SK-N-SH (cell line): Measurements from ENCODE around the gene BEST1. TPM values are rescaled to one million over a fixed set of nuclear protein-coding genes. Genes with fewer than 3 reads are reported as not detected.

Experiments used
- CTCF ChIA-PET: fragments of 300-600, 350-600 bp; formaldehyde crosslinking; extraction: SDS; loops from one replicate; lab custom pipeline; 2021; lab: Yijun Ruan, JAX
- POLR2A ChIA-PET: fragments of 350-600 bp; sonication (Branson Sonifier 250); formaldehyde crosslinking; extraction: SDS; loops from one replicate; lab custom pipeline; 2020; ENCODE audit warnings: antibody characterized with exemption, inconsistent platforms; lab: Yijun Ruan, JAX
- DNase-seq: peaks from one replicate; pipeline ENCODE4 v3.0.0; 2012
- H2AFZ ChIP-seq: fragments of 200-600 bp; sonication (generic); 2 replicates; pipeline ENCODE4 v1.8.1; 2016; ENCODE audit warnings: antibody characterized with exemption, mild to moderate bottlenecking, low read depth
- H3F3A ChIP-seq: fragments of 200-600 bp; sonication (generic); replicated peaks from 2 replicates; pipeline ENCODE3; 2016; ENCODE audit warnings: antibody characterized with exemption, mild to moderate bottlenecking; ENCODE audit not compliant: insufficient read depth
- H3K27ac ChIP-seq, 2 experiments: fragments of 200-500 bp in 1 of 2; fragments of 200-600 bp in 1 of 2; sonication (Bioruptor generic) in 1 of 2; sonication (generic), shearing (Covaris generic) in 1 of 2; 2 replicates each; pipeline versions ENCODE4 v1.5.1 to v1.6.1; 2014 to 2016; ENCODE audit warnings: low read depth in 2 of 2, inconsistent platforms in 1 of 2, low read length in 1 of 2, mild to moderate bottlenecking in 1 of 2, mixed read lengths in 1 of 2
- H3K27me3 ChIP-seq: fragments of 200-600 bp; sonication (generic), shearing (Covaris generic); 2 replicates; pipeline ENCODE4 v1.6.1; 2016; ENCODE audit warnings: mixed run types; ENCODE audit not compliant: insufficient read depth
- H3K36me3 ChIP-seq, 2 experiments: fragments of 200-500 bp in 1 of 2; fragments of 200-600 bp in 1 of 2; sonication (Bioruptor generic) in 1 of 2; sonication (generic) in 1 of 2; replicated peaks in 1 of 2; 2 replicates each; pipeline versions ENCODE3 to v1.5.1; 2014 to 2016; ENCODE audit warnings: low read length in 1 of 2, mild to moderate bottlenecking in 1 of 2; ENCODE audit not compliant: insufficient read depth in 2 of 2, control insufficient read depth in 1 of 2
- H3K4me1 ChIP-seq, 2 experiments: fragments of 200-500 bp in 1 of 2; fragments of 200-600 bp in 1 of 2; sonication (Bioruptor generic) in 1 of 2; sonication (generic), shearing (Covaris generic) in 1 of 2; 2 replicates each; pipeline versions ENCODE4 v1.5.1 to v1.6.1; 2014 to 2016; ENCODE audit warnings: low read depth in 1 of 2, low read length in 1 of 2, mixed run types in 1 of 2; ENCODE audit not compliant: insufficient read depth in 2 of 2, control insufficient read depth in 1 of 2
- H3K4me2 ChIP-seq: fragments of 200-600 bp; sonication (generic), shearing (Covaris generic); 2 replicates; pipeline ENCODE4 v1.6.1; 2017; ENCODE audit warnings: mixed run types
- H3K4me3 ChIP-seq, 2 experiments: fragments of 200-500 bp in 1 of 2; fragments of 200-600 bp in 1 of 2; sonication (Bioruptor generic) in 1 of 2; sonication (generic), shearing (Covaris generic) in 1 of 2; 2 replicates each; pipeline versions ENCODE4 v1.5.1 to v1.8.1; 2014 to 2016; ENCODE audit warnings: low read depth in 2 of 2, inconsistent platforms in 1 of 2, low read length in 1 of 2, mild to moderate bottlenecking in 1 of 2, mixed read lengths in 1 of 2, moderate library complexity in 1 of 2
- H3K79me2 ChIP-seq: fragments of 200-600 bp; sonication (generic); 2 replicates; pipeline ENCODE4 v1.8.1; 2017; ENCODE audit warnings: mild to moderate bottlenecking; ENCODE audit not compliant: insufficient read depth
- H3K9ac ChIP-seq: fragments of 200-600 bp; sonication (generic); 2 replicates; pipeline ENCODE4 v1.6.1; 2017; ENCODE audit warnings: mixed run types
- H3K9me2 ChIP-seq: fragments of 200-600 bp; sonication (generic); 2 replicates; pipeline ENCODE4 v1.6.1; 2017; ENCODE audit warnings: mixed run types
- H3K9me3 ChIP-seq: fragments of 200-600 bp; sonication (generic); 2 replicates; pipeline ENCODE4 v1.6.1; 2017; ENCODE audit warnings: mixed run types, mild to moderate bottlenecking, moderate library complexity
- H4K20me1 ChIP-seq: fragments of 200-600 bp; sonication (generic); 2 replicates; pipeline ENCODE4 v1.6.1; 2017; ENCODE audit warnings: mild to moderate bottlenecking, mixed run types; ENCODE audit not compliant: insufficient read depth
- EZH2phosphoT487 ChIP-seq: fragments of 200-600 bp; sonication (generic); IDR thresholded peaks from 2 replicates; pipeline ENCODE4 v1.6.1; 2017; ENCODE audit warnings: low read depth, mixed run types, mild to moderate bottlenecking, antibody characterized with exemption, moderate library complexity, borderline replicate concordance
- FOXJ3 ChIP-seq: sonication (generic); formaldehyde crosslinking; IDR thresholded peaks from 2 replicates; pipeline ENCODE4 v1.5.1; 2020; ENCODE audit warnings: mild to moderate bottlenecking, missing genetic modification reagents
- GABPA ChIP-seq: IDR thresholded peaks from 2 replicates; pipeline ENCODE4 v1.4.0; 2012; ENCODE audit warnings: low read depth, mild to moderate bottlenecking
- GATA2 ChIP-seq: sonication (generic); formaldehyde crosslinking; IDR thresholded peaks from 2 replicates; pipeline ENCODE4 v1.5.0; 2020; ENCODE audit warnings: mild to moderate bottlenecking, missing genetic modification reagents
- JUND ChIP-seq: IDR thresholded peaks from 2 replicates; pipeline ENCODE4 v1.4.0; 2012
- MEF2A ChIP-seq: IDR thresholded peaks from 2 replicates; pipeline ENCODE4 v1.4.0; 2012; ENCODE audit warnings: low read depth, borderline replicate concordance
- RCOR1 ChIP-seq: fragments of 150-350 bp; IDR thresholded peaks from 2 replicates; pipeline ENCODE4 v1.6.1; 2017; ENCODE audit warnings: antibody characterized with exemption, low read length
- WGBS: methylation state at CpG from one replicate; pipeline ENCODE4 v1.1.6; 2017; ENCODE audit warnings: low lambda C conversion rate; 5-methylcytosine and 5-hydroxymethylcytosine counted together
- polyA plus RNA-seq, 3 experiments: library from polyadenylated mRNA; depleted of rRNA; stranded (reverse); fragments of >200 nt; gene quantifications; 2 replicates each; pipeline ENCODE4 v1.2.3, GENCODE V29; 2012
- TF ChIP-seq, protein P1 (sequence below): fragments of 150-350 bp; IDR thresholded peaks from 2 replicates; pipeline ENCODE4 v1.6.1; 2016; ENCODE audit warnings: mild to moderate bottlenecking, low read depth, low read length
- TF ChIP-seq, protein P2 (sequence below): IDR thresholded peaks from 2 replicates; pipeline ENCODE4 v1.6.1; 2012; ENCODE audit warnings: mild to moderate bottlenecking, low read depth, low read length, moderate library complexity
- TF ChIP-seq, protein P3 (sequence below): IDR thresholded peaks from 2 replicates; pipeline ENCODE4 v1.4.0; 2012; ENCODE audit warnings: low read depth

The BEST1 gene
- polyA plus RNA-seq, 1 of the 3 experiments (the other 2 are of a cell fraction) = 0.30 TPM

DNA sequence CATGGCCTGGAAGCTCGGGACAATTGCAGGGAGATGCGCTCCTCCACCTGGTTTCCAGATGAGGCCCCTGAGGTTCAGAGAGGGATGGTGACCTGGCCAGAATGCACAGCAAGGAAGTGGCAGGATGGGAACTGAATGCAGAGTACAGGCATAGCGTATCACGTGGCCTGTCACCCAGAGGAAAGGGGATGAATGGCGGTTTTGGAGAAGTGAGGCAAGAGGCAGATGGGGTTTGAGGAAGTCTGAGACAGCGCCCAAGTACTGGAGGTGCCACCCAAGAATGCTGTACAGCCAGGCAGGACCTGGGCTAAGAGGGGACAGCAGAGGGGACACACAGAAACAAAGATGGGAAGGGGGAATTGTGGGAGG is 37.6 kb upstream of the BEST1 start:
- Histone ChIP-seq H4K20me1 (no peaks in the 10 kb centered on the region), H3K27me3 (no peaks in the 10 kb centered on the region), H3K4me2 (no peak overlapping the region), H3K9me3 (no peaks in the 10 kb centered on the region), H3K36me3 (no peaks in the 10 kb centered on the region), H3K4me1 (peaks cover 0 to 7% of the 10 kb centered on the region in 2 experiments; a peak in 1 of 4 replicates), H3K9ac (no peak overlapping the region), H2AFZ (no peak overlapping the region), H3F3A (no peaks in the 10 kb centered on the region)
- POLR2A ChIA-PET = no interaction called here
- CTCF ChIA-PET = interaction anchor here (1.1 to 5.9 kb wide), 4 partner anchors 13 to 169 kb away, joined by 3 to 85 read pairs (median 4); no protein-coding TSS in a partner anchor
- peak; percentile 17 for DNase-seq
- TF ChIP-seq, protein P1, sequence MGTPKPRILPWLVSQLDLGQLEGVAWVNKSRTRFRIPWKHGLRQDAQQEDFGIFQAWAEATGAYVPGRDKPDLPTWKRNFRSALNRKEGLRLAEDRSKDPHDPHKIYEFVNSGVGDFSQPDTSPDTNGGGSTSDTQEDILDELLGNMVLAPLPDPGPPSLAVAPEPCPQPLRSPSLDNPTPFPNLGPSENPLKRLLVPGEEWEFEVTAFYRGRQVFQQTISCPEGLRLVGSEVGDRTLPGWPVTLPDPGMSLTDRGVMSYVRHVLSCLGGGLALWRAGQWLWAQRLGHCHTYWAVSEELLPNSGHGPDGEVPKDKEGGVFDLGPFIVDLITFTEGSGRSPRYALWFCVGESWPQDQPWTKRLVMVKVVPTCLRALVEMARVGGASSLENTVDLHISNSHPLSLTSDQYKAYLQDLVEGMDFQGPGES = no peak
- TF ChIP-seq, protein P2, sequence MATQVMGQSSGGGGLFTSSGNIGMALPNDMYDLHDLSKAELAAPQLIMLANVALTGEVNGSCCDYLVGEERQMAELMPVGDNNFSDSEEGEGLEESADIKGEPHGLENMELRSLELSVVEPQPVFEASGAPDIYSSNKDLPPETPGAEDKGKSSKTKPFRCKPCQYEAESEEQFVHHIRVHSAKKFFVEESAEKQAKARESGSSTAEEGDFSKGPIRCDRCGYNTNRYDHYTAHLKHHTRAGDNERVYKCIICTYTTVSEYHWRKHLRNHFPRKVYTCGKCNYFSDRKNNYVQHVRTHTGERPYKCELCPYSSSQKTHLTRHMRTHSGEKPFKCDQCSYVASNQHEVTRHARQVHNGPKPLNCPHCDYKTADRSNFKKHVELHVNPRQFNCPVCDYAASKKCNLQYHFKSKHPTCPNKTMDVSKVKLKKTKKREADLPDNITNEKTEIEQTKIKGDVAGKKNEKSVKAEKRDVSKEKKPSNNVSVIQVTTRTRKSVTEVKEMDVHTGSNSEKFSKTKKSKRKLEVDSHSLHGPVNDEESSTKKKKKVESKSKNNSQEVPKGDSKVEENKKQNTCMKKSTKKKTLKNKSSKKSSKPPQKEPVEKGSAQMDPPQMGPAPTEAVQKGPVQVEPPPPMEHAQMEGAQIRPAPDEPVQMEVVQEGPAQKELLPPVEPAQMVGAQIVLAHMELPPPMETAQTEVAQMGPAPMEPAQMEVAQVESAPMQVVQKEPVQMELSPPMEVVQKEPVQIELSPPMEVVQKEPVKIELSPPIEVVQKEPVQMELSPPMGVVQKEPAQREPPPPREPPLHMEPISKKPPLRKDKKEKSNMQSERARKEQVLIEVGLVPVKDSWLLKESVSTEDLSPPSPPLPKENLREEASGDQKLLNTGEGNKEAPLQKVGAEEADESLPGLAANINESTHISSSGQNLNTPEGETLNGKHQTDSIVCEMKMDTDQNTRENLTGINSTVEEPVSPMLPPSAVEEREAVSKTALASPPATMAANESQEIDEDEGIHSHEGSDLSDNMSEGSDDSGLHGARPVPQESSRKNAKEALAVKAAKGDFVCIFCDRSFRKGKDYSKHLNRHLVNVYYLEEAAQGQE = no peak
- no peak for TF ChIP-seq RCOR1
- TF ChIP-seq GABPA = no peak
- TF ChIP-seq GATA2 (CRISPR knock-in tag) = no peak
- TF ChIP-seq, all 33 proteins: peak for 0
- H3K27ac ChIP-seq = no peak overlapping the region
- no peaks in the 10 kb centered on the region for H3K79me2 ChIP-seq
- H3K4me3 ChIP-seq = no peak overlapping the region
- WGBS = 90% methylated on average over 6 of the region's 6 CpGs
- no peaks in the 10 kb centered on the region for H3K9me2 ChIP-seq

DNA sequence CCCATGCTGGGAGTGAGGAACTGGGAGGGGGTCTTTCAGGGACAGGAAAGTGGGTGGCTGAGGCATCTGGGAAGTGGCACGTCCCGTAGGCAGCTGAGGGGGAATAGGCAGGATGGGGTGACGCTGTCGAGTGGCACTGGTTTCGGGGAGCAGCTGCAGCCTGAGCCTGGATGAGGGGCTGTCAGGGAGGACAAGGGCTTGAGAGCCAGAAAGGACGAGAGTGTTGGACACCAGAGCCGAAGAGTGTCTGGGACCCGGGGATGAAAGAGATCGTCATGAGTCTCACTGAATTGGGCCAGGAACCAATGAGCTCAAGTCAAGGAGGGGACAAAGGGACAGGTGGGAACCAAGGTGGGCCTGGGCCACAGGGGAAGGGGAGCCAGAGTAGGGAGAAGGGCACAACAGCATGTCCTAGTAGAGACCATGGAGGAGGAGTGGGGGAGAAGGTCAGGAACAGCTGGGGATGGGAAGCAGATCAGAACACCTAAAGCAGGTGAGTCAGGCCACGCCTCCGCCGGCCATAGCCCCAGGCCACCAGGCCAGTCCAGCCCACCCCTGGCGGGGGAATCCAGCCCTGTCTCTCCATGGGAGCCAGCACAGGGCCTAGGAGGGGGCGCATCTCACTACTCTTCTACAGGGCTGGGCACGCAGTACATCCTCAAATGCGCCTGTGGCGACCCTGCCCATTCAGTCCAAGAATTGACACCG is 37.0 kb upstream of the BEST1 start:
- Histone ChIP-seq H3K79me2 (no peaks in the 10 kb centered on the region), H3K36me3 (no peaks in the 10 kb centered on the region), H2AFZ (no peak overlapping the region), H3K9me3 (no peaks in the 10 kb centered on the region), H3K9ac (no peak overlapping the region), H3K4me1 (peaks cover 0 to 13% of the 10 kb centered on the region in 2 experiments; a peak in 1 of 4 replicates), H4K20me1 (no peaks in the 10 kb centered on the region), H3K27ac (no peak overlapping the region)
- POLR2A ChIA-PET = no interaction called here
- CTCF ChIA-PET = interaction anchor here (0.6 to 5.9 kb wide), 5 partner anchors 12 to 169 kb away, joined by 3 to 85 read pairs (median 4); no protein-coding TSS in a partner anchor
- peak; percentile 16 for DNase-seq
- TF ChIP-seq MEF2A = no peak
- no peak for TF ChIP-seq EZH2phosphoT487
- no peak for TF ChIP-seq JUND
- no peak for TF ChIP-seq FOXJ3 (CRISPR knock-in tag)
- TF ChIP-seq, protein P3, sequence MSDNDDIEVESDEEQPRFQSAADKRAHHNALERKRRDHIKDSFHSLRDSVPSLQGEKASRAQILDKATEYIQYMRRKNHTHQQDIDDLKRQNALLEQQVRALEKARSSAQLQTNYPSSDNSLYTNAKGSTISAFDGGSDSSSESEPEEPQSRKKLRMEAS = no peak
- TF ChIP-seq, all 33 proteins: peak for 0
- Histone ChIP-seq H3K27me3 (no peaks in the 10 kb centered on the region), H3F3A (no peaks in the 10 kb centered on the region), H3K9me2 (no peaks in the 10 kb centered on the region), H3K4me2 (no peak overlapping the region), H3K4me3 (no peak overlapping the region)
- 89% methylated on average over 15 of the region's 18 CpGs for WGBS
